ENCODE measurements around the gene CCBE1.
"Not testable (repeated sequence)": the region's sequence is repeated elsewhere in the genome, so short reads cannot be mapped to it uniquely, and the experiment has no call there.

The CCBE1 gene

GRCh38 chr18:59681051-59681450, 16.2 kb downstream of the CCBE1 start:
- no peak overlapping the region for H3K4me3 ChIP-seq (ENCODE audit: low read length)
- TF ChIP-seq ZNF274 (IDR thresholded peaks at IDR 0.05; ENCODE audit: low read depth, low read length) = no peak

- H3K4me3 ChIP-seq (ENCODE audit: low read length) = no peak overlapping the region
- no peak for TF ChIP-seq ZNF274 (IDR thresholded peaks at IDR 0.05; ENCODE audit: low read depth, low read length)
Observed at GRCh38 chr18:59675346-59675745, 21.9 kb downstream of the CCBE1 start.

GRCh38 chr18:59674903-59675270, 22.3 kb downstream of the CCBE1 start:
- no peak overlapping the region for H3K4me3 ChIP-seq (ENCODE audit: low read length)
- no peak for TF ChIP-seq ZNF274 (IDR thresholded peaks at IDR 0.05; ENCODE audit: low read depth, low read length)

GRCh38 chr18:59674186-59674902, 22.9 kb downstream of the CCBE1 start:
- no peak overlapping the region for H3K4me3 ChIP-seq (ENCODE audit: low read length)
- TF ChIP-seq ZNF274 (IDR thresholded peaks at IDR 0.05; ENCODE audit: low read depth, low read length) = no peak

GRCh38 chr18:59672235-59672711, 24.9 kb downstream of the CCBE1 start:
- TF ChIP-seq ZNF274 (IDR thresholded peaks at IDR 0.05; ENCODE audit: low read depth, low read length) = no peak

GRCh38 chr18:59671551-59671950, 25.7 kb downstream of the CCBE1 start:
- no peak for TF ChIP-seq ZNF274 (IDR thresholded peaks at IDR 0.05; ENCODE audit: low read depth, low read length)
- no peak overlapping the region for H3K4me3 ChIP-seq (ENCODE audit: low read length)

More at GRCh38 chr18:59672235-59672711, 24.9 kb downstream of the CCBE1 start:
- H3K4me3 ChIP-seq (ENCODE audit: low read length) = no peak overlapping the region

- no peak overlapping the region for H3K4me3 ChIP-seq (ENCODE audit: low read length)
- no peak for TF ChIP-seq ZNF274 (IDR thresholded peaks at IDR 0.05; ENCODE audit: low read depth, low read length)
Observed at GRCh38 chr18:59669872-59670657, 27.2 kb downstream of the CCBE1 start.

- H3K4me3 ChIP-seq (ENCODE audit: low read length) = no peak overlapping the region
- no peak for TF ChIP-seq ZNF274 (IDR thresholded peaks at IDR 0.05; ENCODE audit: low read depth, low read length)
Observed at GRCh38 chr18:59667488-59667887, 29.7 kb downstream of the CCBE1 start.

- not testable (repeated sequence) for H3K4me3 ChIP-seq (ENCODE audit: low read length)
Observed at GRCh38 chr18:59666007-59666402, 31.2 kb downstream of the CCBE1 start.

- no peak overlapping the region for H3K4me3 ChIP-seq (ENCODE audit: low read length)
- no peak for TF ChIP-seq ZNF274 (IDR thresholded peaks at IDR 0.05; ENCODE audit: low read depth, low read length)
Observed at GRCh38 chr18:59665057-59666006, 31.9 kb downstream of the CCBE1 start.

- TF ChIP-seq ZNF274 (IDR thresholded peaks at IDR 0.05; ENCODE audit: low read depth, low read length) = no peak
- H3K4me3 ChIP-seq (ENCODE audit: low read length) = no peak overlapping the region
Observed at GRCh38 chr18:59664329-59664728, 32.9 kb downstream of the CCBE1 start.

GRCh38 chr18:59663096-59663495, 34.1 kb downstream of the CCBE1 start:
- H3K4me3 ChIP-seq (ENCODE audit: low read length) = no peak overlapping the region
- TF ChIP-seq ZNF274 (IDR thresholded peaks at IDR 0.05; ENCODE audit: low read depth, low read length) = no peak

GRCh38 chr18:59661891-59662701, 35.1 kb downstream of the CCBE1 start:
- TF ChIP-seq ZNF274 (IDR thresholded peaks at IDR 0.05; ENCODE audit: low read depth, low read length) = no peak
- H3K4me3 ChIP-seq (ENCODE audit: low read length) = no peak overlapping the region

All from GM08714 (cell line).